Stimulated activated naive CD4-positive, alpha-beta T cell treated with Interleukin-2 at 50 U/mL for 16 hours (primary cell): Measurements from ENCODE around the gene RBM27.
"Not testable (repeated sequence)": the region's sequence is repeated elsewhere in the genome, so short reads cannot be mapped to it uniquely, and the experiment has no call there.

ENCODE experiments used
- DNase-seq: peaks from one replicate; lab custom pipeline; 2025; lab: John Stamatoyannopoulos, UW

The RBM27 gene

DNA sequence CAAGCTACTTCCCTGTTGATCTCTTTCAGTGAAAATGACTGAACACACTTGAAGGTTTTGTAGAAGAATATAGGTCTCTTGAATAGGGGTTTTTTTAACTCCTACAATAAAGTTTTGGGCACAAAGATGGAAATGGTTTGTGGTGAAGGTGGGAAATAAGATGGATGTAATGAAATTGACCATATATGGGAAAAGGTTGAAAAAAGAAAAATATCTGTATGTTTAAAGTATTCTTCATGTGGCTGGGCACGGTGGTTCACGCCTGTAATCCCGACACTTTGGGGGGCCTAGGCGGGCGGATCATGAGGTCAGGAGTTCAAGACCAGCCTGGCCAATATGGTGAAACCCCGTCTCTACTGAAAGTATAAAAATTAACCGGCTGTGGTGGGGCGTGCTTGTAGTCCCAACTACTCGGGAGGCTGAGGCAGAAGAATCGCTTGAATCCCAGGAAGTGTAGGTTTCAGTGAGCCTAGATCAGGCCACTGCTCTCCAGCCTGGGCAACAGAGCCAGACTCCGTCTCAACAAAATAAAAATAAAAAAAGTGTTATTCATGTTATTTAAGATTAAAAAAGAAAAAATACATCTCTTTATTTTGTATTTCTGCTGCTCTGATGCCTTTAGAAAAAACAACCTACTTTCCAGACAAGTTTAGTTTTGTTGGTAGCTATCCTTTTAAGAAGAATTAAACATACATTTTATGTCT, 2.2 kb downstream of the RBM27 start:
- DNase-seq = no peak

DNA sequence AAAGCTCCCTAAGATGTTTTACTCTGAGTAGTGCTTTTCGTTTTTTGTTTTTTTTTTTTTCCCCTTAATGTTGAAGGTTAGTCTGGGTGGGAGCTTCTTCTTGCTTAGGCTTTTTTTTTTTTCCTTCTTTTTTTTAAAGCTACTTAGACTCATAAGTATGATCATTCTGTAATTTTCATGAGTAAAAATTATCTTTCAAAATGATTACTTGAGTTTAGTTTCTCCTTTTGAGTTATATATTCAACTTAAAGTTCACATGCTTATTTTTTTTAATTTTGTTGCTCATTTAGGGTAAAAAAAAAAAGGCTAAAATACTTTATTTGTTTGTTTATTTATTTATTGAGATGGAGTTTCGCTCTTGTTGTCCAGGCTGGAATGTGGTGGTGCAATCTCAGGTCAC, 2.9 kb downstream of the RBM27 start:
- DNase-seq = no peak

DNA sequence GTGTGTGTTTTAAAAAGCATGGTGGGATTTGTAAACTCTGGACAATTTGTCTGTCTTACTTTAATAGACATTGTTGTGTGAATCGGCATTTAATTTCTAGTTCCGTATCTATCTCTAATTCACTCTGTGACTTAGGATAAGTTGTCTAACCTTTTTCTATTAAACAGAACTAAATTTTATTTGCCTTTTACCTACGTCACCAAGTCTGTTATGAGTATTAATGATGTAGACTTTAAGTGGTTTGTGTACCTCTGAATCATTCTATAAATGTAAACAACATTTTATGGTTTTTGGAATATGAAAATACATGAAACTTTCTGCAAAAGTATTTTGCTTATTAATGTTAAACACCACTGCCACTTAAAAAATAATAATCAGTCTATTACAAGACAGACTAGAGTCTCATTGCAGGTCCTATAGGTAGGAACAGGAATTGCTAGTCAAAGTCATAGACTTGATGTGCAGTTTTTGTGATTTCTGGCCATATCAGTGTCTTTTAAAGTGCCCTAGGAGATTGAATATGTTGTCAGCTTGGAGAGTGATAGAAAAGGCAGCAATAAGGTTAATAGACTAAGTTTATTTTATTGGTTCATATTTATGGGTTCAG, 5.6 kb downstream of the RBM27 start:
- DNase-seq = no peak

GRCh38 chr5:146209714-146210113, 6.3 kb downstream of the RBM27 start:
- no peak for DNase-seq

DNA sequence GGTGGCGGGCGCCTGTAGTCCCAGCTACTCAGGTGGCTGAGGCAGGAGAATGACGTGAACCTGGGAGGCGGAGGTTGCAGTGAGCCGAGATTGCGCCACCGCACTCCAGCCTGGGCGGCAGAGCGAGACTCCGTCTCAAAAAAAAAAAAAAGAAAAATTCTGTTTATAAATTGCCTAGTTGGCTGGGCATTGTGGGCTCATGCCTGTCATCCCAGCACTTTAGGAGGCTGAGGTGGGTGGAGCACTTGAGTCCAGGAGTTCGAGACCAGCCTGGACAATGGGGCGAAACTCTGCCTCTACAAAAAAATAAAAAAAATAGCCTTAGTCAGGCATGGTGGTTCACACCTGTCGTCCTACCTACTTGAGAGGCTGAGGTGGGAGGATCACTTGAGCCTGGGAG, 7.4 kb downstream of the RBM27 start:
- DNase-seq = not testable (repeated sequence)

DNA sequence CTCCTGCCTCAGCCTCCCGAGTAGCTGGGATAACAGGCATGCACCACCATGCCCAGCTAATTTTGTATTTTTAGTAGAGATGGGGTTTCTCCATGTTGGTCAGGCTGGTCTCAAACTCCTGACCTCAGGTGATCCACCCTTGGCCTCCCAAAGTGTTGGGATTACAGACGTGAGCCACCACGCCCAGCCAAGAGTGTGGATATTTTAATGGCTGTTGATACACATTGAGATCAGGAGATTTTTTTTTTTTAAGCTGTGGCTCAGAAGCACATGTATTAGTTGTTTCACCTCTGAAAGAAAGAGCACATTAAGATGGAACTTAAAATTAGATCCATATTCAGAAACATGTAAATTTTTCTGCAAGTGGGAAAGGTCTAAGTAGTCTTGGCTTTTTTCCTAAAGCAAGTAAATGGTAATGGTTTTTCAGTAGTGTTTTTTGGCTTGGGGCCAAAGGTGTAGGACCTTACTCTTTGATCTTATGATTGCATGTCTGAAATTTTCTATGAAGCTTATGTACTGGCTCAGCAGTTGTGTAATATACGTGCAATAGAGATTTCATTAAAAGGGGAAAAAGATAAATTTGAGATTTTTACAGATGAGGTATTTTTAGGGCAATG, 9.9 kb downstream of the RBM27 start:
- DNase-seq = no peak

DNA sequence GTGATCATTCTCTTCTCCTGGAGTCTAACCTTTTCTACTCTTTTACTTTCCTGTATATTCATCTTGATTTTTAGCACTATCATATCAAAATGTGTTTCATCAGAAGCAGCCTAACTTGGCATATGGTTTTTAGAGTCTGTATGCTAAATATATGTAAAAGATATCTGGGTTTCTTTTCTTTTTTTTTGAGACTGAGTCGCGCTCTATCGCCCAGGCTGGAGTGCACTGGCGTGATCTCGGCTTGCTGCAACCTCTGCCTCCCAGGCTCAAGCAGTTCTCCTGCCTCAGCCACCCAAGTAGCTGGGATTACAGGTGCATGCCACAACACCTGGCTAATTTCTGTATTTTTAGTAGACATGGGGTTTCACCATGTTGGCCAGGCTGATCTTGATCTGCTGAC, 11.5 kb downstream of the RBM27 start:
- DNase-seq = not testable (repeated sequence)

DNA sequence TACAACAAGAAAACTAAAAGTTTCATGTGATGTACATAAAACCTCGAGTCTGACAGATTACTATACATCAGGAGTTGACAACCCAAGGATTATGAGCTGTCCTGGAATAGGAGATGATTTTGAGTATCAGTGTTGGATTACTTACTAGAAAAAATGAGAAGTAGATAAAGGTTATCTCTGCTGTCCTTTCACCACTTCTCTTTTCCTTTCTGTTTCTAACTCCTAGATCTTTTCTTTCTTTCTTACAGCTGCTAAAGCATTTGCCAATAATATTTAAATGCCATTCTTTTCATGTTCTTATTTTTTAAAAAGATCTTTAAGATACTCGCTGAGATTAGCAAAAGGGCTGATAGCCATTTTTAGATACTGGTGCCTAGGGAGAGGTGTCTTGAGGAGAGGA, 14.8 kb downstream of the RBM27 start:
- DNase-seq = no peak

- no peak for DNase-seq
Measured at GRCh38 chr5:146219243-146219642, 15.8 kb downstream of the RBM27 start.

GRCh38 chr5:146221234-146221633, 17.8 kb downstream of the RBM27 start:
- no peak for DNase-seq

DNA sequence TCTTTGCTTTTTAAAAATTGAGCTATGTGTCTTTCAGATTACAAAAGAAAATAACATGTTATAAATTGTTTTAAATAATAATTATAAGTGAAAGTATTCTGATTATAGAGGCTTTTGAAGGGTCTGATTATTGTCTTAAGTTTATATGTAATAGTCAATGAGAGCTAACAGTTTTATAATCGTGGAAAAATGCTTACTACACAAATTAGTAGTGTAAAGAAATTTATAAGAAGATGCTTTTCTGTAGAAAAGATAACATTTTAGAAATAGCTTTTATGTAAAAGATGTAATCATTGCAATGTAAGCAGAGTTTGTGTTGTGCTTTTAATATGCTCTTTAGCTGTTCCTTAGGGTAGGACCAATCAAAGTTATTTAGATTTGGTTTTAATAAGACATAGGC, 18.6 kb downstream of the RBM27 start:
- DNase-seq = no peak

DNA sequence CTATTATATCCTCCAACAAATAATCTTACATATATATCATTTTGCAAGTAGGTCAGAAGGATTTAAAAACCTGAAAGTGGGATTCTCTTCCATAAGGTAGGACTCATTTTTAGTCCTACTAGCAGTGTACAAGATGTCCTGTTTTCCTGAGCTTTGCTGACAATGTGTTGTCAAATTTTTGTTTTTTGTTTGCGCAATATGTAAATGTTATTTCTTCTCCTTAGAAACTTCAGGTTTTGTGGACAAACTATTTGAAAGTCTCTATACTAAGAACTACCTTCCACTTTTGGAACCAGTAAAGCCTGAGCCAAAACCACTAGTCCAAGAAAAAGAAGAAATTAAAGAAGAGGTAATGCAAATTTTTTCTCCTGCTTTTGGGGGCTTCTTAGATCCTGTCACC, 19.8 kb downstream of the RBM27 start:
- DNase-seq = no peak

DNA sequence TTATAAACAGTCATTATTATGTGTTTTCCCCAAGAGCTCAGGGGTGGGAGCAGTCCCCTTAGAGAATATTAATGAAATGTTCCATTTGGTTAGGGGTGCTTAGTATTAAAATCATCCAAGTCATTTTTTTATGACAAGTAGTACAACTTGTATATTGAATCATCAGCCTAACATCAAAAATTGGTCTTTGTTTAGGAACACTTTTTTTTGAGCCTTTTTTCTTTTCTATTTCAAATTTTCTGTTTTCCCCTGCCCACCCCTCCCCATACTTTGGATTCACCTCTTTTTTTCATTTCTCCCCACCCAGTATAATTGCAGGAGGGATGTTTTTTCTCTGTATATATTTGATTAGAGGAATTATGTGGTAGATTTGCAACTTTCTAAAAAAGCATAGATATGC, 25.8 kb downstream of the RBM27 start:
- no peak for DNase-seq

DNA sequence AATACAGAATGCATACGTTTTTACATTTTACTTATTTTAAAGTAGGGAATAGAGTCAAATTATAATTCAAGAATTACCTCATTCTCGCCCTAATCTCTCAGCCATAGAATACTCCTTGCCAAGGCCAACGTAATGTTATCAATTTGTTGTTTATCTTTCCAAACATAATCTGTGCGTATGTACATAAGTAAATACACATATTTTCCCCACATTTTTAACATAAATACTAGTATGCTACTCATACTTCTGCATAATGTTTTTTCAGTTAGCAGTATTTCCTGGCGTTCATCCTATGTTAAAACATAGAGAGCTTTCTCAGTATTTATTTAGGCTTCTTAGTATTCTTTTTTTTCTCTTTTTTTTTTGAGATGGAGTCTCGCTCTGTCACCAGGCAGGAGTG, 28.8 kb downstream of the RBM27 start:
- no peak for DNase-seq

DNA sequence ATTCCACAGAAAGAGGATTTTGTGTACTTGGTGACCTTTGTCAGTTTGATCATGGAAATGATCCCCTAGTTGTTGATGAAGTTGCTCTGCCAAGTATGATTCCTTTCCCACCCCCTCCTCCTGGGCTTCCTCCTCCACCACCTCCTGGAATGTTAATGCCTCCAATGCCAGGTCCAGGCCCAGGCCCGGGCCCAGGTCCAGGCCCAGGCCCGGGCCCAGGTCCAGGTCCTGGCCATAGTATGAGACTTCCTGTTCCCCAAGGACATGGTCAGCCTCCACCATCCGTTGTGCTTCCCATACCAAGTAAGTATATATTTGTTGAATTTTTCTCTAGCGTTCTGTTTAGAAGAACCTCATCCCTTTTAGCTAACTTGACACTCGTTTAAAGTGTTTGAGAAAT, 30.0 kb downstream of the RBM27 start:
- no peak for DNase-seq

DNA sequence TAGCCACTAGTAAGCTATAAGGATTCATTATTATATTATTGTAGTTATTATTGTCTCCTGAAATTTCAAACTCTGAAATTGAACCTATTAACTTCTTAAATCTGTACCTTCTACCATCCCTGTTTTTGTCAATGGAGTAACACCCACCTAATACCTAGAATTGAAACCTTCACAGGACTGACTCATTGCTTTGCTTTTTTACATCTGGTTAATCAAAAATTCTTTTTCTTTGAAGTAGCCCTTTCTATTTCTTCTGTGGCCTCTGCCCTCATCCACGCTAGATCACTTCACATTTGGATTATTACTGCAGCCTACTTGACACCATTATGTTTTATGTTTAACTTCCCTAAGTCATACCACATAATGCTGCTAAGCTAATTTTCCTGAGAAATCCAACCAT, 35.6 kb downstream of the RBM27 start:
- DNase-seq = no peak

DNA sequence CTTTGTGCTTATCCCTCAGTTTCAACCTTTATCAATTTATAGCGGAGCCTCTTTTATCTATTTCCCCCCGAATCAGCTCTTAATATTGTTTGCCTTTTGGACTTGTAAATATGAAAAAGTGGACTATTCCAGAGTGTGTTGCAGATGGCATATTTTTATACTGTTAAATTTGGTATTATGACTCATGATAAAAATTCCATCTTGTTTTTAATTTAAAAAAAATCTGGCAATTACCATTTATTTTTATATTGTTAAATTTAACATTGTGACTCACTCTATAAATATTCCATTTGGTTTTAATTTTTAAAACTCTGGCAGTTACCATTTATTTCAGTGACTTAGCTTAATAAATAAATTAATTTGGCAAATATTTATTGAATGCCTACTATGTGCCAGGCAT, 37.5 kb downstream of the RBM27 start:
- no peak for DNase-seq

DNA sequence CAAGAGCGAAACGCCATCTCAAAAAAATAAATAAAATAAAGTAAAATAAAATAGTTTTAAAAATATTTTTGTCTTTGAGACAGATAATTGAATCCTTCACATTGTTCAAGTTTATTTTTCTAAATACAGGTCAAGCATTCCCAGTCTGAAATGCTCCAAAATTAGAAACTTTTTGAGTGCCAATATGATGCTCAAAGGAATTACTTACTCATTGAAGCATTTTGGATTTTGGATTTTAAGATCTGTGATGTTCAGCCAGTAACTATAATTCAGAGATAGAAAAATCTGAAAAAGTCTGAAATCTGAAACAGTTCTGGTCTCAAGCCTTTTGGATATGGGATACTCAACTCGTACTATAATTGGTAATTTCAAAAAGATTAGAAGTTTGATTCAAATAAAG, 39.8 kb downstream of the RBM27 start:
- DNase-seq = no peak

DNA sequence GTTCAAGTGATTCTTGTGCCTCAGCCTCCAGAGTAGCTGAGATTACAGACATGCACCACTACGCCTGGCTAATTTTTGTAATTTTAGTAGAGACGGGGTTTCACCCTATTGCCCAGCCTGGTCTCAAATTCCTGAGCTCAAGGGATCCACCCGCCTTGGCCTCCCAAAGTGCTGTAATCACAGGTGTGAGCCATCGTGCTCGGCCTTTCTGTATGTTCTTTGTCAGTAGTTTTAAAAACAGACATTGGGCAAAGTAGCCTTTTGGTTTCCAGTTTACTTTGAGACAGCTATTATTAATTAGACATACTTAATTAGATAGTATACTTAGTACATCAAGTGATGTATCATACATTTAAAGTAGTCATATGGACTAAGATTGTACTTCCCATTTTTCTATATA, 45.2 kb downstream of the RBM27 start:
- no peak for DNase-seq

DNA sequence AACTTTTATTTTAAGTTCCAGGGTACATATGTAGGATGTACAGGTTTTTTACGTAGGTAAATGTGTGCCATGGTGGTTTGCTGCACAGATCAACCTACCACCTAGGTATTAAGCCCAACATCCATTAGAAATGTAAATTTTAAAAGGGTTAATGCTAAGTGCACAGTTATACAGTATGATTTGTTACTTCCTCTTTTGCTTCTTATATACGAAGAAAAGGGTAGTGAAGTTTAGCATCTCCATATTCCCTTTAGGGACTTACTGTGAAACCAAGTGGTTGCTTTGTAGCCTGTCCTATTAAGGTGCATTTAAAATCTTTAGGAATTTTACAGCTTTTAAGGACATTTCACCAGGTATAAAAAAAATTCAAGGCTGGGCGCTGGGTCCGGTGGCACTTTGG, 46.4 kb downstream of the RBM27 start:
- DNase-seq = no peak
